Activated naive CD4-positive, alpha-beta T cell treated with Interleukin-2 at 50 U/mL for 16 hours (primary cell): ENCODE measurements around the gene SYF2.
A peak's percentile ranks its signal among the peaks of the same experiment; 100 is the strongest.
"Not testable (repeated sequence)": the region's sequence is repeated elsewhere in the genome, so short reads cannot be mapped to it uniquely, and the experiment has no call there.

Experiments used
- DNase-seq: peaks from one replicate; pipeline ENCODE4 v3.0.0-alpha.2; 2020

SYF2 gene

GRCh38 chr1:25245809-25246599 lies 13.7 kb upstream of the SYF2 start:
- DNase-seq: no peak

GRCh38 chr1:25245393-25245792 lies 13.1 kb upstream of the SYF2 start:
- no peak for DNase-seq

- DNase-seq: no peak
Measured at GRCh38 chr1:25243907-25244306, 11.6 kb upstream of the SYF2 start.

GRCh38 chr1:25239681-25240541 lies 7.6 kb upstream of the SYF2 start:
- DNase-seq: peak; percentile 90

GRCh38 chr1:25238046-25238445 lies 5.7 kb upstream of the SYF2 start:
- no peak for DNase-seq

GRCh38 chr1:25236261-25236660 lies 4.0 kb upstream of the SYF2 start:
- DNase-seq: not testable (repeated sequence)

GRCh38 chr1:25235411-25235810 lies 3.1 kb upstream of the SYF2 start:
- not testable (repeated sequence) for DNase-seq

- DNase-seq: peak; percentile 55
Measured at GRCh38 chr1:25232866-25233784, 823 bp upstream of the SYF2 start.

GRCh38 chr1:25223471-25223870 lies 8.8 kb downstream of the SYF2 start:
- no peak for DNase-seq

- no peak for DNase-seq
Measured at GRCh38 chr1:25222606-25223005, 9.7 kb downstream of the SYF2 start.

- no peak for DNase-seq
Measured at GRCh38 chr1:25220666-25221065, 11.6 kb downstream of the SYF2 start.

GRCh38 chr1:25219661-25220251 lies 12.5 kb downstream of the SYF2 start:
- DNase-seq: no peak

GRCh38 chr1:25217598-25218232 lies 14.6 kb downstream of the SYF2 start:
- DNase-seq: no peak

GRCh38 chr1:25217015-25217414 lies 15.3 kb downstream of the SYF2 start:
- no peak for DNase-seq

GRCh38 chr1:25216123-25216522 lies 16.2 kb downstream of the SYF2 start:
- DNase-seq: no peak

GRCh38 chr1:25212725-25213124 lies 19.6 kb downstream of the SYF2 start:
- DNase-seq: no peak

- DNase-seq: no peak
Measured at GRCh38 chr1:25210728-25211127, 21.6 kb downstream of the SYF2 start.

- no peak for DNase-seq
Measured at GRCh38 chr1:25209516-25209915, 22.8 kb downstream of the SYF2 start.

- DNase-seq: no peak
Measured at GRCh38 chr1:25208561-25209222, 23.6 kb downstream of the SYF2 start.

GRCh38 chr1:25208092-25208491 lies 24.2 kb downstream of the SYF2 start:
- no peak for DNase-seq

GRCh38 chr1:25206201-25206600 lies 26.1 kb downstream of the SYF2 start:
- DNase-seq: no peak

GRCh38 chr1:25205786-25206185 lies 26.5 kb downstream of the SYF2 start:
- no peak for DNase-seq
